HG03521 (cell line): ENCODE results near the gene MATK.

Experiments used
- ATAC-seq: cut with Tn5 transposase; IDR thresholded peaks from one replicate; pipeline ENCODE4 v1.9.1; 2021; ENCODE audit warnings: mild to moderate bottlenecking, moderate library complexity; ENCODE audit not compliant: unreplicated experiment

The MATK gene

DNA sequence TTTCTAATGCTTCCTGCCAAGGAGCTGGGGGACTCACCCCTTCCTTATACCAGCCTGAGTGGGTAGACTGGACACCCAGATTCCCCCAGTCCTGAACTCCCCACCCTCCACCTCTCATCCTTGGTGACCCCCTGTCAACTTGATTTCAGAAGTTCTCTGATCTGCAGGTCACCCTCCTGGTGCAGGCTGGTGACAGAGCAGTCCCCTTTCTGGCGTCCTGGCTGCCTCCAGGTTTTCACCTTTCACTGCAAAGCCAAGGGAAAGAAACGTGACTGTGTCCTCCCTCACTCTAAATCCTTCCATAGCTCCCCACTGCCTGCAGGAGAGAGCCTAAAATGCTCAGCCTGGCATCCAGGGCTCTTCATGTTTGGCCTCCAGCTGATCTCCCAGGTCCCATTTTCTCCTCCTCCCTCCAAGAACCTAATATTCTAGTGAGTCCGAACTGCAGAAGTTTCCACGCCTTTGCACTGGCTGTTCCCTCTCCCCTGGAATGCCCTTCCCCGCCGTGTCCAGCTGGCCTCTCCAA is 4.1 kb upstream of the MATK start:
- ATAC-seq, result no peak

DNA sequence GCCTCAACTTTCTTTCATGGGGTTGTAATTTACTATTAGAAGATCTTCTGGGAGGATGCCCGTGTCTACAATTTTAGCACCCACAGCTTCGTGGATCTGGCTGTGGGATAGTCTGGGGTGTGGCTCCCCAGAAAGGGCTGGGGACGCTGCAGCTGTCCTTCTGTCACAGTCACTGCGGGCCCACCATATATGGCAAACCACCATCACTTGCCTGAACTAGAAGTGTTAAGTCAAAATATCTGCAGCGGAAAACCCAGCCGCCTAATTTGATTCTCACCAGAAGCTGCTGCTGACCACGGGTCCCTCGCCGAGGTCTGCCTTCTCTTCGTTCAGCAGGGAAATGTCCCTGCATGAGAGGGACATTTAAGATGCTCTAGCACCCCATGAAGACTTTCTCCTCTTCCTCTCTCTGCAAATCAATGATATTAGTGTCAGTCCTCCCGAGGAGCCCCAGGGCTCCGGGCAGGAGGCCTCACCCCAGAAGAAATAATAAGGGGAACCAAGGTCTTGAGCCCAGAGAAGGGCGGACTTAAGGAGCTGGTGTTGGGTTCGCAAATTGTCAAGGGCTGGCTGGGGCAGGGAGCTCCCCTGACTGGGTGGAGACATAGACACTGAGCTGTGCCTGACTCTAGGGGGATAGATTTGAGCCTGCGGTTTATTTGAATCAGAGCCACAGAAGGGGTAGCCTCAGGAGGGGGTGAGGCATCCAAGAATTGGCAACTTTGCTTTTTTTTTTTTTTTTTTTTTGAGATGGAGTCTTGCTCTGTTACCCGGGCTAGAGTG is 3.0 kb upstream of the MATK start:
- ATAC-seq, result no peak

DNA sequence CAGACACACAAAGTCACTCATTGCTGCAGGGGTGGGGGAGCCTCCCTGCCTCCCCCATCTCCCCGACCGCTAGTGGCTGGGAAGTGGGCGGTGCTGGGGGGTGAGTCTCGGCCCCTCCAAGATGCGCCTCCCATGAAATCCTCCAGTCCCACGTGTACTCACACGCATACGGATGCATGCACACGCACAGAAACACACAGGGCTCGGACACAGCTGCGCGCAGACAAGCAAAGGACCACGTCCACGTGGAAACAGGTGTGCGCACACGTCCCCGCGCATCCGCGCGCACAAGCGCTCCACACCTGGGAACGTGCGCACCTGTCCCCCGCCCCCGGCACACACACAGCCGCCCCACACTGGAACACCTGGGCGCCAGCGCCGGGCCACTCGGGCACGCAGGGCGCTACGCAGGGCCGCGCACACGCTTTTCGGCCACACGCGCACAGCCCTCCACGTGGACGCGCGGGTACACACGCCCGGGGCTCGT is 687 bp downstream of the MATK start:
- ATAC-seq, result no peak

DNA sequence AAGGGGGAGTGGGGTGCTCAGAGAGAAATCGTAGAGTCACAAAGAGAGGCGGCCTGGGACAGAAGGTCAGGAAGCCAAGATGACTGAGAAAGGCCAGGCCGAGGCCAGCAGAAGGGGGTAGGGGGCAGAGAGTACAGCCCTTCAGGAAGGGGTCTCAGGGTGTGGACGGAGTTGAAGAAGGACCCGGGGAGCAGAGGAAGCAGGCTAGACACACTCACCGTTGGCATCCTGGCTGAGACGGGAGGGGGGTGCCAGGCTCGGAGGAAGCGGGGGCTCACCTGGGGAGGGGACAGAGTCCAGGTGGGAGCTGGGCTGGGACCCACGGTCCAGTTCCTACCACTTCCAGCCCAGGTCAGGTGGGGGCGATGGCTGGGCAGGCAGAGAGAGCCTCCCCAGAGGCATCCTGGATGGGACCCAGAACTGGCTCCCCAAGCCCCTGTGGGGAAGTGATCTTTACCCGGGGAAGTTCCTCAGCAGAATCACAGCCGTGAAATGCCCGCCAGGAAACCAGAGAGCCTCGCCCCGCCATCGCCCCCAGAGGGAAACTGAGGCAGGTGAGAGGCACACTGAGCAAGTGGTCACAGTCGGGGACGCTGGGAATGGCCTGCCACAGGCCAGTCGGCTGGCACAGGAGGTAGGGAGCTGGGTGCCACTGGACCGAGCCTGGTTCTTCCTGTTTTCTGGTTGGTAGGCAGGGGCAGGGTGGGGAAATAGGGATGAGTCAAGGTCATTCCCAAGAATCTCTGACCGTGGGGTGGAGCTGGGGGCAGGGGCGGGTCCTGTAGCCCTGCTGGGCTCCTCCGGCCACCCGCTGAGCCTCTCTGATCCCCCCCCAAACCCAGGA is 1.4 kb downstream of the MATK start:
- no peak for ATAC-seq

DNA sequence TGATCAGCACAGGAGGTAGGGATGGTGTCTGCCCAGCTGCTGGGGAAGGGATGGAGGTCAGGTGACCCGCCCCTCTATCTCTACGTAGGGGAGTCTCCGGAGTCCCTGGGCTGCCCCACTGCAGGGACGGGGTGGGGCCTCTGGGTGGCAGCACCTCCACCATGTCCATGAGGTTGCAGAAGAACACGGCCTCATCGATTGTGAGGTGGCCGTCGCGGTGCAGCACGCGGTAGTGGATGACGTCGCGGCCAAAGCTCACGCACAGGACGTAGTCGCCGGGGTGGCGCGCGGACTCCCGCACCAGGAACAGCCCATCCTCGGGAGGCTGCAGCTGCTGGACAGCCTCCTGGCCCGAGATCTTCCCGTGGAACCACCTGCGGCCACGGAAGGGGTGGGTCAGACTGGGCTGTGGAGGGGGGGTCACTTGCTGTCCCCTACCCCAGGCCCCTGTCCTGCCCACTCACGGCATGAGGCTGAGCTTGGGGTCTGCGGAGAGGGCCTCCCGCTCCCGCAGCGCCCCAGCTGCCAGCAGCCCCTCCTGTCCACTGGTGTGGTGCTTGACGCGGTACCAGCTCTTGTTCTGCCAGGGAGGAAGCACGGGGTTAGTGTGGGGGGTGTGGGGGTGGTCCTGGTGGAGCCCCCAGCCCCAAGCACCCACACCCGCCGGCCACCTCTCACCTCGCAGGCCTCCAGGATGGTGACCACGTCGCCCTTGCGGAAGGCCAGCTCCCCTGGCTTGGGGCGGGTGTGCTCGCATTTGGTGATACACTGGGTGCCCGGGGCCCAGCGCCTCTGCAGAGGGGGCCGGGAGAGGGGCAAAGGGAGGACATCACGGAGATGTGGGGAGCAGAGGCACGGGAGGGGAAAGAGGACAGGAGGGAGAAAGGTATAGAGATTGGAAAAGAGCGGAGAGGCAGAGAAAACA is 2.3 kb downstream of the MATK start:
- no peak for ATAC-seq

DNA sequence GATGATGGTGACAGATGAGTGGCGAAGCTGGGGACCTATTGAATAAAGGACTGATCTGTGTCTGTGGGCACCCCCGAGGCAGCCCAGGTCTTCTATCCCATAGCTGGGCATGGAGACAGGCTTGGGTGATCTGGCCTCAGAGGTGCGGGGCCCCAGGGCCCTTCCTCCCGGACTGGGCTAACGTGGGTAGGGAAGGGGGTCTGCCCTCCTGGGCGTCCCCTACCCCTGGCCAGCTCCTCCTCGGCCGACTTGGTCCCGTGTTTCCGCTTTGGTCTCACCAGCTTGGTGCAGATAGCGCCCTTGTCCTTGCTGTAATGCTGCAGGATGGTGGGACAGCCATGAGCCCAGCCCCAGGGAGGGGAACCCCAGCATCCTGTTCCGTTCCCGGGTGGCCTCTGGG is 3.3 kb downstream of the MATK start:
- no peak for ATAC-seq

DNA sequence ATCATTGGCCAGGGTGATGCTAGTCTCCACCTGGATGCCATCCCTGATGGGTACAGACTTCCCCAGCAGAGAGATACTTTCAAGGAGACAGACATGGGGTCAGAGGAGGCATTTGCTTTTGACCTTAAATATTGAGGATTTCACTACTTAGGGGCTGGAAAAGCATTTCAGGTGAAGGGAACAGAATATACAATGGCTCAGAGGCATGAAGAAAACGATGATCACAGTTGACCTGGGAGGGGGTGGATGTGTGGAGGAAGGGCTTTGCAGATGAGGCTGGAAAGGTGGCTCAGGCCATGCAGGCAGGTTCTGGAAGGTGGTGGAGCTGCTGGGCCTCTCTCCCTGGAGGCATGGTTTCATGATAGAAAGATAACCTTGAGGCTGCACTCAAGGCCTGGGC is 3.9 kb downstream of the MATK start:
- ATAC-seq, result no peak

DNA sequence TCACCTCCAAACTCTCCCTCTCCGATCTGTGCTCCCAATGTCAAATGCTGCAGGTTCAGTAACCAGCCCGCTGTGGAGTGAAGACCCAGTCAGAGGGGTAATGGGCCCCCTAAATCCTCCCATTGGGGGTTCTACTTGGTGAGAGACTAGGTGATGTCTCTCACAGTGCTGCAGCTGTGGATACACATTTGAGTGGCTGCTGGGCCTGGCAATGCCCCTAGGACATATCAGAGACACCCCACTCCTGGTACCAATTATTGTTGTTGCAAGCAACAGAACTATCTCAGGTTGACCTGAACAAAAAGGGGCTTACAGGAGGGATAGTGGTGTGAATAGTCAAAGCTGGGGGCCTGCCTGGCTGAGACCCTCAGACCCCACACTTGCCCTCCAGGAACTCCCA is 4.6 kb downstream of the MATK start:
- ATAC-seq, result no peak

DNA sequence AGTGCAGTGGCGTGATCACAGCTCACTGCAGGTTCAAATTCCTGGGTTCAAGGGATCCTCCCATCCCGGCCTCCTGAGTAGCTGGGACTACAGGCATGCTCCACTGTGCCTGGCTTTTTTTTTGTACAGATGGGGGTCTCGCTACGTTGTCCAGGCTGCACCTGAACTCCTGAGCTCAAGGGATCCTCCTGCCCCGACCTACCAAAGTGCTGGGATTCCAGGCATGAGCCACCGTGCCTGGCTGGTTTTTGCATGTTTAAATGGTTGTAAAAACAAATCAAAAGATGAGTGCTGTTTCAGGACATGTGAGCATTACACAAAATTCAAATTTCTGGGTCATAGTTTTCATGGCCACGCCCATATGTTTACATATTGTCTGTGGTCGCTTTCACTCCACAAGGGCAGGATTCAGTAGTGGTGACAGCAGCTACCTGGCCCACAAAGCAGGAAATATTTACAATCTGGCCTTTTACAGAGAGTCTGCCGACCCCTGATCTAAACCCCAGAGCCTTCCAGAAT is 5.3 kb downstream of the MATK start:
- ATAC-seq, result no peak

DNA sequence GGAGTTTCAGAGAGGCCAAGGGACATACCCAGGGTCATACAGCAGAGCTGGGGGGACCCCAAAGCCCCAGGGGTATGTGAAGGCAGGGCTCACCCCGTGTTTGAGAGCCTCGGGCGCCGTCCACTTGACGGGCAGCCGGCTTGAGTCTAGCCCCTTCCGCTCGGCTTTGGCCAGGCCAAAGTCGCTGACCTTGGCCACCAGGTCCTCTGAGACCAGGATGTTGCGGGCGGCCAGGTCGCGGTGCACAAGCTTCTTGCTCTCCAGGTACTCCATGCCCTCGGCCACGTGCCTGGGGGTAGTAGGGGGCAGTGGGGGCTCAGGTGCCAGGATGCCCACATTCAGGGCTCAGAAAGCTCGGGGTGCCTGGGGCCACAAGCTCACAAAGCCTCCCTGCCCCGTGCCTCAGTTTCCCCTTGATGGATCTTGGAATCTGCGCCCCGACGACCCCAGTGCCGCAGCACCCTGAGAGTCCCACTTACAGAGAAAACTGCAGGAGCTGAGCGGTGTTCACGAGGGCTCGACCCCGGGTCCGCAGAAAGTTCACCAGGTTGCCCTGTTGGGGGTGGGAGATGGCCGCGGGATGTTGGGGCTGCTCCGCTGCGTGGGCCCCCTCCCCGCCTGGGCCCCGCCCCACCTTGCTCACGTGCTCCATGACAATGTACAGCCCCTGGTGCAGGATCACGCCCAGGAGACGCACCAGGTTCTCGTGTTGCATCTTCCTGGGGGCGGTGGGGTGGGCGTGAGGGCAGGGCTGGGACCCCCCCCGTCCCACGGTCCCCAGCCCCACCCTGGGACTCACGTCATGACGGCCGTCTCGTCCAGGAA is 7.1 kb downstream of the MATK start:
- no peak for ATAC-seq

DNA sequence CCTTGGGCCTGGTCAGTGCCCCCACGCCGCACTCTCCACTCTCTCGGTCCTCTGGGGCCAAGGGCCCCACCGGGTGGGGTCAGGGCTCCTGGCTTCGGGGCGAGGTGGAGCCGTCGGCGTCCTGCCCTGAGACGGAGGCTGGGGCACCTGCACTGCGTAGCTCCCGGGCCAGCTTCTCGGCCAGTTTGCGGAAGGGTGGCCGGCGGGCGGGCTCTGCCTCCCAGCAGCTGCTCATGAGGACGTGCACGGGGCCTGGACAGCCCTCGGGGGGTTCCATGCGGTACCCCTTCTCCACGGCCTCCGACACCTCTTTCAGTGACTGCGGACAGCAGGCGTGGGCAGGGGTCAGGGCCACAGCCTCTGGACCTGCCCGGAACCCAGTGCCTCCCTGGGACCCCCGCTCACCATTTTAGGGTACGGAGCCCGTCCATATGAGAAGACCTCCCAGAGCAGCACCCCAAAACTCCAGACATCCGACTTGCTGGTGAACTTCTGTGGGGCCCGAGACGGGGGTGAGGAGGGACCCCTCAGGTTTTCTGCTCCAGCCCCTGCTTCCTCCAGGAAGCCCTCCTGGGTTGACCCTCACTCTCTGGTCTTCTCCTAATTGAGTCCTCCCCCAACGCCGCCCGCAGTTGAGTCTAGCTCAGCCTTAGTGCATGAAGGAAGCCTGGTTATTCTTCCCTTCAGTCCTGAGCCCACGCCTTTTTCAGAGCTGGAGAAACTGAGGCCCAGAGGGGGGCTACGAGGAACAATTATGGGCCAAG is 7.9 kb downstream of the MATK start:
- ATAC-seq, result no peak

DNA sequence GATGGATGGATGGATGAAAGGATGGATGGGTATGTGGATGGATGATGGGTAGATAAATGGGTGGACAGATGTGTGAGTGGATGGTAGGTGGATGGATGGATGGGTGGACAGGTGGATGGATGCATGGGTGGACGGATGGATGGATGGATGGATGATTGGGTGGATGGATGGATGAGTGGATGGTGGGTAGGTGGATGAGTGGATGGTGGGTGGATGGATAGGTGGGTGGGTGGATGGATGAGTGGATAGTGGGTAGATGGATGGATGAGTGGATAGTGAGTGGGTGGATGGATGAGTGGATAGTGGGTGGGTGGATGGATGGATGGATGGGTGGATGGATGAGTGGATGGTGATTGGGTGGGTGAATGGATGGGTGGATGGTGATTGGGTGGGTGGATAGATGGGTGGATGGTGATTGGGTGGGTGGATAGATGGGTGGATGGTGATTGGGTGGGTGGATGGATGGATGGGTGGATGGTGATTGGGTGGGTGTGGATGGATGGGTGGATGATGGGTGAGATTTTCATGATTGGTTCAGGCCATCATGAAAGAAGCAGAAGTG is 9.6 kb downstream of the MATK start:
- ATAC-seq, result no peak

DNA sequence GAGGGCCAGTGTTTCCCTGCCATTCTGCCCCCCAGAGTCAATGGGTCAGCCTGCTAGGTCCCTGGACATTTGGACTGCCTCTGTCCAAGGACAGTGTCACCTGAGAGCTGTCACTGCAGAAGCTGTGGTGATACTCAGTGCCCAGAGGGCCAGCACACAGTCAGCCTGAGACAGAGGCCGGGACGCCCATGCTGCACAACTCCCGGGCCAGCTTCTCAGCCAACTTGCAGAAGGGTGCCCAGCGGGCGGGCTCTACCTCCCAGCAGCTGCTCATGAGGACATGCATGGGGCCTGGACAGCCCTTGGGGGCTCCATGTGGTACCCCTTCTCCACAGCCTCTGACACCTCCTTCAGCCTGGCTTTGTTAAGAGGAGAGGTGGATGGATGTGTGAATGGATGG is 10.3 kb downstream of the MATK start:
- no peak for ATAC-seq

DNA sequence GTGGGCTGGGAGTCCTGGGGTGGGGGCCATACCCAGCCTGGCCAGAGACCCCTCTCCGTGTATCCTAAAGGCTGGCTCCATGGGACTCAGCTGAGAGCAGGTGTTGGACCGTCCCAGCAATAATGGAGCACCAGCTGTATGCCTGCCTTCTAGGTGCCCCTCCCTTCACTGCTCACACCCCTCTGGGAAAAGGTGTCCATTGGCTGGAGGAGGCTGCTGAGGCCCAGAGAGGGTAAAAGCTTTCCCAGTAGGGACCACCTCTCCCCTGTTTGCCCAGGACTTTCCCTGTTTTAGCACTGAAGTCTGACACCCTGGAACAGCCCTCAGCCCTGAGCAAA is 10.8 kb downstream of the MATK start:
- no peak for ATAC-seq

DNA sequence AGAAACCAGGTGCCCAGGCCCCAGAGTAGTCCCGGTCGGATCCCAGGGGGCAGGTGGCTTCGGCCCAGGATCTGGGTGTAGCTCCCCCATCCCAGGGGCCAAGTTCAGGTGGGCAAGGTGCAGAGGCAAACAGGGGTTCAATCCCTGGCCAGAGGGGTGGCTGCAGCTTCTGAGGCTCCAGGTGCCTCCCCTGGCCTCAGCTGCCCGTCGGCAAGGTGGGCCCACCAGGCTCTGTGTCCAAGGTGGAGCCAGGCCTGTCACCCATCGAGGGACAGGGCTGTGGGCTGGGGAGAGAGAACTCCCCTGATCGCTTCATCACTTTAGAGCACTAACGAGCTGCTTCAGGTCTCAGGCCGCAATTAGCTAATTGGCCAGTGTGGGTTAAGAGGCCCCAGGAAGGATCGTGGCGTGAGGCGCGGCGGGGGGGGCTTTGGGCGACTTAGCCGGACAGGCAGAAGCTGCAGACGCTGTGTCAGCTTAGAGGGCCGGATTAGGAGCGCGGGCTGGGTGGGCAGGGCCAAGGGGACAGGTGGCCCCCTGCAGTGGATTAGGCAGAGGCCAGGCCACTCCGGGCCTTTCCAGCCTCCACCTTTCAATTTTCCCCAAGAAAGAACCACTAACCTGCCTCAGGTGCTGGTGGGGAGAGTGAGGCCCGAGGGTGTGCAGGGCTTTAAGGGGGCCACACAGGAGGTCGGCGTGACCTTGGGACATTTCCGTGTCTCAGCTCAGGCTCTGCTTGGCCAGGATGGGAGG is 11.4 kb downstream of the MATK start:
- ATAC-seq, result no peak

DNA sequence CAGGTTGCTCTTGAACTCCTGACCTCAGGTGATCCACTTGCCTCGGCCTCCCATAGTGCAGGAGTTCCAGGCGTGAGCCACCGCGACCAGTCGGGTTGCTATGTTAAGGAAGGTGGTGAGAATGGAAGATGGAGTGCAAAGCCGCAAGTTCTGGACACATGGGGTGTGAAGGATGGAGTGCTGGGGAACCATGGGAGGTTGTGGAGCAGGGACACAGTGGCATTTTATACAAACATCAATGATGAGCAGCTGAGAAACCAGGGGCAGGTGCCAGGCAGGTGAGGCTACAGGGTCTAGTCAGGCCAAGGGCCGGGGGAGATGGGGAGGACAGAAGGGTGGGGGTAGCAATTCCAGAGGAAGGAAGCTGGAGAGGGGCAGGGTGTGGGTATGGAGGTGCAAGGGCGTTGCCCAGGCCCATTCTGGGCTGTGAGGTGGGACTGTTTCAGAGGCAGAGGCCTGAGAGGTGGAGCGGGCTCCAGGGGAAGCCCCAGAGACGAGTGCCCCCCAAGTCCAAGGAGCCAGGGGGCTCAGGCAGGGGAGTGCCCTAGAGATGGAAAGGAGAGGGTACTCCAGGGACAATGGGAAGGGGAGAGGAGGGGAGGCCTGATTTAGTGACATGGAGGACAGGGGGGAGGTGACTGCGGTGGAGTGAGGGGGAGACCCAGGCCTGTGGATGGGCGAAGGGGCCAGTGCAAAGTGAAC is 12.2 kb downstream of the MATK start:
- ATAC-seq, result no peak

DNA sequence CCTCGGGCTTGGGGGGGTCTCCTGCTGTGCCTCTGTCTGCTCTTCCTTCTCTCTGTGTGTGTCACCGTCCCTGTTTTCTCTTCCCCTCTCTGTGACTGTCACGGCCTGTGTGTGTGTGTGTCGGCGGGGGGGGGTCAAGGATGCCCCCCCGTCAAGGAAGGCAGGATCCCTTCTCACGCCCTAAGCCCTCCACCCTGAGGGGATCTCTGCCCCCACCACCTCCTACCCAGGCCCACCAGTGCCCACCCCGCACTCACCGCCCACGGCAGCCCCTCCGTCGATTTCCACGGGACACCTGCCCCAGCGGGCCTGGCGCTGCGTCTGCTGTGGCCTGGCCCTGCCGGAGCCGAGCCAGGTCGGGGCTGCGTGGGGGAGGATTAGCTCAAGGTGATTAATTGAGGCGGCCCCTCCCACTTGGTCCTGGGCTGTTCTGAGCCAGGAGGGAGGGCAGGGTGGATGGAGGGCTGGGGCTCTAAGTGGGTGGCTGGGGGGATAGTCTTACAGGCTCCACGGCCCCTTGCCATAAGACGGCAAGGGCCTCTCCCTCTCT is 14.2 kb downstream of the MATK start, which contains the start of gene RAX2:
TSS of gene RAX2 (minus strand) at position 323 of the 550 bp plus-strand sequence. CDS start 486 bp downstream, outside the sequence.
- no peak for ATAC-seq
